Tibial artery (tissue), 4 donors: ENCODE results near the gene TP53I3.

ENCODE experiments used
- DNase-seq, 2 donors: peaks; one replicate each; pipeline ENCODE4 v3.0.0-alpha.2; 2019
- H3K27ac ChIP-seq, 2 donors: fragments of 200-600 bp; sonication (generic) in 1 of 2; 1 replicate in 1 of 2; 2 replicates in 1 of 2; pipeline ENCODE4 v1.5.1; 2018 to 2019; ENCODE audit warnings: mild to moderate bottlenecking in 1 of 2
- H3K27me3 ChIP-seq, 2 donors: fragments of 200-600 bp; sonication (generic) in 1 of 2; one replicate each; pipeline versions ENCODE4 v1.5.1 to v1.6.0; 2016 to 2019
- H3K36me3 ChIP-seq, 3 donors: fragments of 200-600 bp; sonication (generic) in 2 of 3; one replicate each; pipeline ENCODE4 v1.5.1; 2016 to 2019; ENCODE audit warnings: mild to moderate bottlenecking in 2 of 3
- H3K4me1 ChIP-seq, 4 donors: fragments of 200-600 bp; sonication (generic) in 2 of 4; 1 replicate in 3 of 4; 2 replicates in 1 of 4; pipeline ENCODE4 v1.5.1; 2016 to 2019
- H3K4me3 ChIP-seq, 2 donors: fragments of 200-600 bp; sonication (generic) in 1 of 2; 1 replicate in 1 of 2; 2 replicates in 1 of 2; pipeline ENCODE4 v1.5.1; 2018 to 2019; ENCODE audit warnings: mild to moderate bottlenecking in 2 of 2
- H3K9me3 ChIP-seq, 3 donors: fragments of 200-600 bp; sonication (generic) in 1 of 3; one replicate each; pipeline ENCODE4 v1.5.1; 2016 to 2019
- CTCF ChIP-seq, 2 experiments: fragments of 200-600 bp in 1 of 2; fragments of 450-650 bp in 1 of 2; IDR thresholded peaks; one replicate each; pipeline ENCODE4 v1.5.1; 2017 to 2019; ENCODE audit warnings: antibody characterized with exemption in 2 of 2, mild to moderate bottlenecking in 1 of 2, moderate library complexity in 1 of 2
- intact Hi-C: fragments of 100-400 bp; cut with DNase I; formaldehyde crosslinking; loops from one replicate; pipeline ENCODE4 v1.15.0; 2023; ENCODE audit warnings: low total_unique reads

The TP53I3 gene

GRCh38 chr2:24082787-24083566 is 1.7 kb downstream of the TP53I3 start:
- intact Hi-C loops = loop anchor here (5.0 kb wide), 3 partner anchors 36 to 261 kb away; partner anchors contain the start of genes ATAD2B, FKBP1B and WDCP
- Histone ChIP-seq H3K27me3 (no peaks in the 10 kb centered on the region), H3K36me3 (peaks cover 16 to 43% (median 22%) of the 10 kb centered on the region in 3 donors), H3K4me3 (peak overlapping the region in 1 of 2 donors; percentile 64), H3K9me3 (no peaks in the 10 kb centered on the region), H3K27ac (peak overlapping the region; percentile 83 to 93), H3K4me1 (peaks cover 0 to 18% (median 16%) of the 10 kb centered on the region in 4 donors)
- DNase-seq = no peak
- TF ChIP-seq CTCF (IDR thresholded peaks at IDR 0.05) = no peak

- no peak for TF ChIP-seq CTCF (IDR thresholded peaks at IDR 0.05)
- no peaks in the 10 kb centered on the region for H3K9me3 ChIP-seq
- H3K36me3 ChIP-seq = peaks cover 6 to 33% (median 18%) of the 10 kb centered on the region in 3 donors
- H3K4me1 ChIP-seq = peaks cover 0 to 26% (median 24%) of the 10 kb centered on the region in 4 donors
- no peak for DNase-seq
- intact Hi-C loops = loop anchor here (5.0 kb wide), 3 partner anchors 33 to 258 kb away; partner anchors contain the start of genes ATAD2B, FKBP1B and WDCP
- no peak overlapping the region for H3K27ac ChIP-seq
- H3K27me3 ChIP-seq = no peaks in the 10 kb centered on the region
- H3K4me3 ChIP-seq = no peak overlapping the region
Measured at GRCh38 chr2:24080701-24081100, 3.9 kb downstream of the TP53I3 start.

DNA sequence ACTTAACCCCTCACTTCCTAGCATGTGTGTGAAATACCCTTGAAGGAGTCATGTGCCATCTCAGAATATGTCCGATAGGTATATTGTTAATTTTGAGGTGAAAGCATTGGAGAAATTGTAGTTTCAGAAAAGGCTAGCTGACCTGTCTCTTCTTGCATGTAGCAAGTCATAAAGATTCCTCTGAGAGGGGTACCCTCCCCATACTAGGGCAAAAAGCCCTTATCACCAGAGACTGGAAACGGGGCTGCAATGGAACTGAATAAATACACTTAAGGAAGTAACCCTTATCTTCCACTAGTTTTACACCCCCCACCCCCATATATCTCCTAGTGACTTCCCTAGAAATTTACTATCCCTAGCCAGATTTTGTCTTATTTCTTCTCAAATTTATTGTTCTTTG is 6.8 kb downstream of the TP53I3 start:
- Histone ChIP-seq H3K27ac (peak overlapping the region; percentile 91 to 99), H3K4me1 (peaks cover 0 to 29% (median 17%) of the 10 kb centered on the region in 4 donors), H3K4me3 (peak overlapping the region; percentile 69 to 88), H3K36me3 (peaks cover 6 to 42% (median 18%) of the 10 kb centered on the region in 3 donors), H3K9me3 (no peaks in the 10 kb centered on the region), H3K27me3 (no peaks in the 10 kb centered on the region)
- TF ChIP-seq CTCF (IDR thresholded peaks at IDR 0.05) = no peak
- DNase-seq = no peak
- intact Hi-C loops = no loop called here

GRCh38 chr2:24077535-24077877 is 7.1 kb downstream of the TP53I3 start:
- Histone ChIP-seq H3K4me1 (peaks cover 0 to 26% (median 17%) of the 10 kb centered on the region in 4 donors), H3K4me3 (peak overlapping the region; percentile 69 to 88), H3K9me3 (no peaks in the 10 kb centered on the region), H3K27ac (peak overlapping the region; percentile 91 to 99), H3K27me3 (no peaks in the 10 kb centered on the region), H3K36me3 (peaks cover 6 to 42% (median 18%) of the 10 kb centered on the region in 3 donors)
- intact Hi-C loops = no loop called here
- DNase-seq = no peak
- TF ChIP-seq CTCF (IDR thresholded peaks at IDR 0.05) = no peak

DNA sequence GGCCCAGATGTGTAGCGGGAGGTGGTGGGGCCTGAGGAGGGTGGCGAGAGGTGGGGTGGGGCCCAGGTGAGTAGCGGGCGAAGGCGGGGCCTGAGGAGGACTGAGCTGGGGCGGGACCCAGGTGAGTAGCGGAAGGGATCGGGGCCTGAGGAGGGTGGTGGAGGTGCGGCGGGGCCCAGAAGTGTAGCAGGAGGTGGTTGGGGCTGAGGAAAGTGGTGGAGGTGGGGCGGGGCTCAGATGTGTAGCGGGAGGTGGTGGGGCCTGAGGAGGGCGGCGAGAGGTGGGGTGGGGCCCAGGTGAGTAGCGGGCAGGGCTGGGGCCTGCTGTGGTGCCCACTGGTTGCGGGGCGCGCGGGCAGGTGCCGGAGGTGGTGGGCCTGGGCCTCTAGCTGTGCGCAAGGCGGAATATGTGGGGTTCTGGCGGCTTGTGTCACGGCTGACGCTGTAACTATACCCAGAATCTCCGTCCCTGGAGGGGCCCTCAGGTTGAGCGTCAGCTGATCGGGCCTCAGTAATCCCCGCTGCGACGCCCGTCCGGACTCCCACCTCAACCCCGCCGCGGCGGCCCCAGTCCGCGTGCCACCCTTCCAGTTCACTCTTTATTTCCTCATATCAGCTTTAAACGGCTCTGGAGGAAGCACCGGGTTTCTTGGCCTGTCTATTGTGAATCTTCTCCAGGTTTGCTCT is 7.6 kb downstream of the TP53I3 start:
- Histone ChIP-seq H3K9me3 (no peaks in the 10 kb centered on the region), H3K27ac (peak overlapping the region; percentile 91 to 99), H3K36me3 (peaks cover 6 to 42% (median 18%) of the 10 kb centered on the region in 3 donors), H3K4me1 (peaks cover 0 to 26% (median 17%) of the 10 kb centered on the region in 4 donors), H3K27me3 (no peaks in the 10 kb centered on the region), H3K4me3 (peak overlapping the region; percentile 69 to 88)
- intact Hi-C loops = no loop called here
- no peak for TF ChIP-seq CTCF (IDR thresholded peaks at IDR 0.05)
- DNase-seq = peak; percentile 40 to 68
